Retina (tissue), 1 donor: ENCODE results near the gene CDS2.

Experiments used
- DNase-seq: peaks from one replicate; pipeline ENCODE4 v3.0.0-alpha.2; 2016

CDS2 gene

GRCh38 chr20:5214826-5215225 is 88.0 kb downstream of the CDS2 start:
- no peak for DNase-seq

- DNase-seq: no peak
Measured at GRCh38 chr20:5215672-5216304, 89.0 kb downstream of the CDS2 start.

- no peak for DNase-seq
Measured at GRCh38 chr20:5216663-5217062, 89.9 kb downstream of the CDS2 start.

GRCh38 chr20:5217616-5218015 is 90.8 kb downstream of the CDS2 start:
- DNase-seq: no peak

GRCh38 chr20:5220321-5221060 is 93.7 kb downstream of the CDS2 start:
- DNase-seq: no peak

- no peak for DNase-seq
Measured at GRCh38 chr20:5221061-5221430, 94.2 kb downstream of the CDS2 start.

- DNase-seq: peak; percentile 34
Measured at GRCh38 chr20:5222919-5223634, 96.3 kb downstream of the CDS2 start.

GRCh38 chr20:5230544-5230943 is 103.7 kb downstream of the CDS2 start:
- no peak for DNase-seq

- DNase-seq: no peak
Measured at GRCh38 chr20:5234158-5234557, 107.3 kb downstream of the CDS2 start.

GRCh38 chr20:5234978-5235377 is 108.2 kb downstream of the CDS2 start:
- DNase-seq: no peak
